Ecto neural progenitor cell (in vitro differentiated cells): ENCODE data around the gene VASH2.
"Not testable (repeated sequence)": the region's sequence is repeated elsewhere in the genome, so short reads cannot be mapped to it uniquely, and the experiment has no call there.

ENCODE experiments used
- DNase-seq: peaks from one replicate; pipeline ENCODE4 v3.0.0-alpha.2; 2018; ENCODE audit warnings: low spot score

VASH2 gene

GRCh38 chr1:212981025-212981495 is 30.7 kb downstream of the VASH2 start:
- DNase-seq: no peak

GRCh38 chr1:212981571-212982328 is 31.4 kb downstream of the VASH2 start:
- no peak for DNase-seq

- no peak for DNase-seq
Observed at GRCh38 chr1:212982430-212983152, 32.2 kb downstream of the VASH2 start.

- no peak for DNase-seq
Observed at GRCh38 chr1:212983482-212983881, 33.1 kb downstream of the VASH2 start.

GRCh38 chr1:212984522-212985291 is 34.4 kb downstream of the VASH2 start:
- DNase-seq: no peak

- DNase-seq: no peak
Observed at GRCh38 chr1:212986551-212986950, 36.2 kb downstream of the VASH2 start.

GRCh38 chr1:212987702-212988322 is 37.5 kb downstream of the VASH2 start:
- no peak for DNase-seq

GRCh38 chr1:212990276-212990675 is 39.9 kb downstream of the VASH2 start:
- no peak for DNase-seq

GRCh38 chr1:212993960-212994359 is 43.6 kb downstream of the VASH2 start:
- DNase-seq: not testable (repeated sequence)

GRCh38 chr1:212994926-212995325 is 44.6 kb downstream of the VASH2 start:
- DNase-seq: no peak

GRCh38 chr1:213003256-213003655 is 52.9 kb downstream of the VASH2 start:
- no peak for DNase-seq

- DNase-seq: no peak
Observed at GRCh38 chr1:213008564-213008963, 58.2 kb downstream of the VASH2 start.

- DNase-seq: no peak
Observed at GRCh38 chr1:213014642-213015041, 64.3 kb downstream of the VASH2 start.

- peak; percentile 94 for DNase-seq
Observed at GRCh38 chr1:213015099-213016050, 65.0 kb downstream of the VASH2 start, which contains the start of gene ANGEL2. ANGEL2 (minus strand) TSS chr1:213015867; CDS start chr1:213015671, 196 bp downstream.

GRCh38 chr1:213017447-213018273 is 67.3 kb downstream of the VASH2 start:
- DNase-seq: no peak

- DNase-seq: no peak
Observed at GRCh38 chr1:213019450-213019849, 69.1 kb downstream of the VASH2 start.

GRCh38 chr1:213020016-213020415 is 69.7 kb downstream of the VASH2 start:
- no peak for DNase-seq

- not testable (repeated sequence) for DNase-seq
Observed at GRCh38 chr1:213027024-213027423, 76.7 kb downstream of the VASH2 start.

GRCh38 chr1:213032651-213033050 is 82.3 kb downstream of the VASH2 start:
- no peak for DNase-seq

GRCh38 chr1:213034713-213035112 is 84.4 kb downstream of the VASH2 start:
- no peak for DNase-seq
